Gastroesophageal sphincter (tissue), 4 donors: ENCODE results near the gene SLC4A8. TPM values are rescaled to one million over a fixed set of nuclear protein-coding genes. Genes with fewer than 3 reads are reported as not detected.

Source experiments
- ATAC-seq: fragments of 150-250 bp; one replicate; pipeline ENCODE4 v1.9.1; 2016; ENCODE audit warnings: mild to moderate bottlenecking, moderate library complexity
- H3K27ac ChIP-seq, 4 donors: fragments of 200-600 bp; sonication (generic) in 3 of 4; 1 replicate in 3 of 4; 2 replicates in 1 of 4; pipeline ENCODE4 v1.5.1; 2016 to 2019
- H3K27me3 ChIP-seq: fragments of 200-600 bp; sonication (generic); one replicate; pipeline ENCODE4 v1.5.1; 2019
- H3K36me3 ChIP-seq, 2 donors: fragments of 200-600 bp; sonication (generic); one replicate each; pipeline ENCODE4 v1.5.1; 2019; ENCODE audit warnings: control low read depth in 1 of 2
- H3K4me1 ChIP-seq, 3 donors: fragments of 200-600 bp; sonication (generic); 1 replicate in 2 of 3; 2 replicates in 1 of 3; pipeline ENCODE4 v1.5.1; 2016 to 2019; ENCODE audit warnings: control low read depth in 2 of 3
- H3K4me3 ChIP-seq, 2 donors: fragments of 200-600 bp; sonication (generic); one replicate each; pipeline ENCODE4 v1.5.1; 2019; ENCODE audit warnings: mild to moderate bottlenecking in 1 of 2, moderate library complexity in 1 of 2
- H3K9me3 ChIP-seq, 3 donors: fragments of 200-600 bp; sonication (generic); one replicate each; pipeline ENCODE4 v1.5.1; 2017 to 2019; ENCODE audit warnings: control low read depth in 2 of 3
- EP300 ChIP-seq: sonication (generic); formaldehyde crosslinking; IDR thresholded peaks from one replicate; pipeline ENCODE4 v1.6.1; 2017; ENCODE audit warnings: antibody characterized with exemption, mild to moderate bottlenecking
- POLR2A ChIP-seq, 2 donors: fragments of 450-650 bp; IDR thresholded peaks; one replicate each; pipeline ENCODE4 v1.6.1; 2017; ENCODE audit warnings: antibody characterized with exemption in 2 of 2, mild to moderate bottlenecking in 2 of 2, moderate library complexity in 1 of 2
- POLR2AphosphoS5 ChIP-seq: sonication (generic); formaldehyde crosslinking; IDR thresholded peaks from one replicate; pipeline ENCODE4 v1.6.1; 2017; ENCODE audit warnings: antibody characterized with exemption
- WGBS, 2 donors: methylation state at CpG; one replicate each; pipeline ENCODE4 v1.1.5; 2018; ENCODE audit warnings: low coverage in 1 of 2; 5-methylcytosine and 5-hydroxymethylcytosine counted together
- total RNA-seq, 4 donors: library from RNA; depleted of rRNA; stranded (reverse); fragments of >200 nt; gene quantifications; one replicate each; pipeline ENCODE4 v1.1.0, GENCODE V29; 2016
- TF ChIP-seq, protein P1 (sequence below), 4 experiments: fragments of 200-600 bp in 2 of 4; fragments of 450-650 bp in 2 of 4; sonication (generic) in 1 of 4; IDR thresholded peaks; one replicate each; pipeline ENCODE4 v1.5.1; 2017 to 2019; ENCODE audit warnings: antibody characterized with exemption in 4 of 4, mild to moderate bottlenecking in 2 of 4, moderate library complexity in 2 of 4

The SLC4A8 gene
- total RNA-seq, 4 donors from 2014 or later = 0.27 to 5.3 (median 0.76) TPM

DNA sequence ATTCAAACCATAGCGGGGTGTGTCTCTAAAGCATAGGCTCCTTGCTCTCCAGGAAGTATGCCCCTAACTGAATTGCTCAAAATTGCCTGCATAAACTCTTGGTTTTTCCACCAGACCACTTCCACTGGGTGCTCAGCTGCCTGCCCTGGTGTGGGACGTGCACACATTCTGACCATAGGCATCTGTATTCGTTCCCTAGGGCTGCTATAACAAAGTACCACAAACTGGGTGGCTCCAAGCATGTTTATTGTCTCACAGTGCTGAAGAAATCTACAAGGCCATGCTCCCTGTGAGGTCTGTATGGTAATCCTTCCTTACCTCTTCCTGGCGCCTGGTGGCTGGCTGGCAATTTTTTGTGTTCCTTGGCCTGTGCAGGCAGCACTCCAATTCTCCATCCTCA is 17.0 kb upstream of the SLC4A8 start:
- Histone ChIP-seq H3K27ac (no peak overlapping the region), H3K9me3 (no peaks in the 10 kb centered on the region), H3K4me1 (no peaks in the 10 kb centered on the region), H3K27me3 (peaks cover 11% of the 10 kb centered on the region), H3K36me3 (no peaks in the 10 kb centered on the region), H3K4me3 (no peak overlapping the region)
- TF ChIP-seq POLR2AphosphoS5 (no peak), EP300 (no peak), POLR2A (IDR thresholded peaks at IDR 0.05) (no peak)
- TF ChIP-seq, protein P1, sequence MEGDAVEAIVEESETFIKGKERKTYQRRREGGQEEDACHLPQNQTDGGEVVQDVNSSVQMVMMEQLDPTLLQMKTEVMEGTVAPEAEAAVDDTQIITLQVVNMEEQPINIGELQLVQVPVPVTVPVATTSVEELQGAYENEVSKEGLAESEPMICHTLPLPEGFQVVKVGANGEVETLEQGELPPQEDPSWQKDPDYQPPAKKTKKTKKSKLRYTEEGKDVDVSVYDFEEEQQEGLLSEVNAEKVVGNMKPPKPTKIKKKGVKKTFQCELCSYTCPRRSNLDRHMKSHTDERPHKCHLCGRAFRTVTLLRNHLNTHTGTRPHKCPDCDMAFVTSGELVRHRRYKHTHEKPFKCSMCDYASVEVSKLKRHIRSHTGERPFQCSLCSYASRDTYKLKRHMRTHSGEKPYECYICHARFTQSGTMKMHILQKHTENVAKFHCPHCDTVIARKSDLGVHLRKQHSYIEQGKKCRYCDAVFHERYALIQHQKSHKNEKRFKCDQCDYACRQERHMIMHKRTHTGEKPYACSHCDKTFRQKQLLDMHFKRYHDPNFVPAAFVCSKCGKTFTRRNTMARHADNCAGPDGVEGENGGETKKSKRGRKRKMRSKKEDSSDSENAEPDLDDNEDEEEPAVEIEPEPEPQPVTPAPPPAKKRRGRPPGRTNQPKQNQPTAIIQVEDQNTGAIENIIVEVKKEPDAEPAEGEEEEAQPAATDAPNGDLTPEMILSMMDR (IDR thresholded peaks at IDR 0.05) = no peak
- no peak for ATAC-seq
- WGBS, 2 donors = 100% methylated on average over 2 to 3 of the region's 4 CpGs

DNA sequence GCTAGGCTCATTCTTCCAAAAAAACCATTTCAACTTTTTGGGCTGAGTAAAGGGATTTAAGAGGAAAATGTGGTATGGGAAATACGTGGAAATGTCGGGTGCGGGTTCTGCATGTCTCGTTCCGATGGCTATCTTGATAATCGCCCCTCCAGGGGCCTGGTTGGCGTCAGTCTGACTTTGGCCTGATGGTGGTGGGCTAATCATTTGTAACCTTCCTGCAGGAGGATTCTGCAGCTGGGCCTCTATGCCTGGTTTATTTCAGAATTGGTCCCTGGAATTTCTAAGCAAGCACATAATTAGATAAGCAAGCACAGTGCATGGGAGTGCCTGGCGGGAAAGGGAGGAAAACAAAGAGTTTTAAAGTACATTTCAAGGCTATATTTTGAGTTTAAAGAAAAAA is 14.8 kb upstream of the SLC4A8 start:
- Histone ChIP-seq H3K27me3 (no peaks in the 10 kb centered on the region), H3K4me1 (no peaks in the 10 kb centered on the region), H3K4me3 (no peak overlapping the region), H3K36me3 (no peaks in the 10 kb centered on the region), H3K9me3 (no peaks in the 10 kb centered on the region), H3K27ac (no peak overlapping the region)
- TF ChIP-seq, protein P1 (IDR thresholded peaks at IDR 0.05) = no peak
- TF ChIP-seq POLR2A (IDR thresholded peaks at IDR 0.05) (no peak), POLR2AphosphoS5 (no peak), EP300 (no peak)
- WGBS, 2 donors = 54 to 89% methylated on average over 7 to 8 of the region's 8 CpGs
- no peak for ATAC-seq

- Histone ChIP-seq H3K36me3 (no peaks in the 10 kb centered on the region), H3K4me1 (no peaks in the 10 kb centered on the region), H3K9me3 (no peaks in the 10 kb centered on the region), H3K27ac (no peak overlapping the region), H3K4me3 (no peak overlapping the region), H3K27me3 (peaks cover 10% of the 10 kb centered on the region)
- no peak for TF ChIP-seq POLR2A (IDR thresholded peaks at IDR 0.05)
- ATAC-seq = no peak
These were observed 11.5 kb upstream of the SLC4A8 start for GRCh38 chr12:51413149-51413548.

GRCh38 chr12:51413791-51414190 is 10.8 kb upstream of the SLC4A8 start:
- WGBS, 2 donors = 83 to 100% methylated on average over 3 of the region's 3 CpGs
- Histone ChIP-seq H3K9me3 (no peaks in the 10 kb centered on the region), H3K4me3 (no peak overlapping the region), H3K27ac (no peak overlapping the region), H3K4me1 (no peaks in the 10 kb centered on the region), H3K36me3 (no peaks in the 10 kb centered on the region), H3K27me3 (peaks cover 10% of the 10 kb centered on the region)
- ATAC-seq = no peak
- TF ChIP-seq POLR2AphosphoS5 (no peak), EP300 (no peak), POLR2A (IDR thresholded peaks at IDR 0.05) (no peak)
- TF ChIP-seq, protein P1 (IDR thresholded peaks at IDR 0.05) = no peak

DNA sequence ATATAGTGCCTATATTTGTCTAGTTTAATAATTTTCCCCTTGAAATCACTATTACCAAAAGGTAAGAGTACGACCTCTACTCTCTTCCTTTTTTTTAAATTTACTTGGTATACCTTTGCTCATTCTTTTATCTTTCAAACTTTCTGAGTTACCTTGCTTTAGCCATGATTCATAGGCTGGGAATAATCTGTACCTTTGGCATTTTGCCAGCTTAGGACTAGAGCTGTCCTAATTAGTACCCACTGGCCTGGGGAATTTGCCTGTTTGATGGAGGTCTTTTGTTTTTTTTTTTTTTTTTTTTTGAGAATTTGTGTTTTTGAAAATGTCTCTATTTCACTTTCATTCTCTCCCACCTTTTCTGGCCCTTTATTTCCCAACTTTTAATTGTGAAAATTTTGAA is 8.7 kb upstream of the SLC4A8 start:
- Histone ChIP-seq H3K27ac (no peak overlapping the region), H3K4me3 (no peak overlapping the region), H3K27me3 (peaks cover 24% of the 10 kb centered on the region), H3K36me3 (no peaks in the 10 kb centered on the region), H3K4me1 (no peaks in the 10 kb centered on the region), H3K9me3 (no peaks in the 10 kb centered on the region)
- TF ChIP-seq, protein P1 (IDR thresholded peaks at IDR 0.05) = no peak
- no peak for TF ChIP-seq POLR2AphosphoS5
- no peak for TF ChIP-seq EP300
- TF ChIP-seq POLR2A (IDR thresholded peaks at IDR 0.05) = no peak
- 93 to 100% methylated on average over 1 of the region's 1 CpG for WGBS, 2 donors
- ATAC-seq = no peak

DNA sequence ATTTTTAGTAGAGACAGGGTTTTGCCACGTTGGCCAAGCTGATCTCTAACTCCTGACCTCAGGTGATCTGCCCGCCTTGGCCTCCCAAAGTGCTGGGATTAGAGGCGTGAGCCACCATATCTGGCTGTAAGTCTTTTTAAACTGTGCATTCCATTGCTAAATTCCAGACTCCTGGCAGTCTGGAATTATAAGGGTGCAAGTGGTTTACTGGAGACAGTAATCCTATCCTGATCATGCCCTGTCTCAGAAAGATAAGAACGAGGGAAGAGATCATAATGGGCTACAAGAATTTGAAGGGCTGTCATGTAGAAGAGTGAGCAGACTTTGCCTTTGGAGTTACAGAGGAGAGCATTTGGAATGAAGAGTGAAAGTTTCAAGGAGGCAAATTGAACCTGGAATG is 6.8 kb upstream of the SLC4A8 start:
- TF ChIP-seq POLR2A (IDR thresholded peaks at IDR 0.05) (no peak), EP300 (no peak), POLR2AphosphoS5 (no peak)
- TF ChIP-seq, protein P1 (IDR thresholded peaks at IDR 0.05) = no peak

More for the DNA sequence above, 6.8 kb upstream of the SLC4A8 start:
- Histone ChIP-seq H3K4me1 (no peaks in the 10 kb centered on the region), H3K27ac (no peak overlapping the region), H3K27me3 (peaks cover 39% of the 10 kb centered on the region), H3K4me3 (no peak overlapping the region), H3K36me3 (no peaks in the 10 kb centered on the region), H3K9me3 (no peaks in the 10 kb centered on the region)
- WGBS, 2 donors = 49 to 67% methylated on average over 1 to 4 of the region's 4 CpGs
- ATAC-seq = no peak
